HEK293 (cell line): ENCODE results near the gene FLRT1.

Source experiments
- CTCF ChIA-PET: fragments of 350-600 bp; formaldehyde crosslinking; extraction: SDS; loops from one replicate; lab custom pipeline; 2021; ENCODE audit warnings: antibody characterized with exemption; lab: Yijun Ruan, JAX
- POLR2A ChIA-PET: fragments of 300-600 bp; formaldehyde crosslinking; extraction: SDS; loops from one replicate; lab custom pipeline; 2020; ENCODE audit warnings: antibody characterized with exemption, inconsistent platforms; lab: Yijun Ruan, JAX
- H3K27ac ChIP-seq: fragments of 200-500 bp; sonication (Bioruptor generic); 2 replicates; pipeline ENCODE4 v1.5.1; 2014; ENCODE audit warnings: low read depth, low read length, control low read depth, inconsistent platforms; ENCODE audit errors: extremely low read depth
- H3K36me3 ChIP-seq, 2 experiments: fragments of 200-500 bp in 1 of 2; sonication (Bioruptor generic) in 1 of 2; 1 replicate in 1 of 2; 2 replicates in 1 of 2; pipeline ENCODE4 v1.5.1; 2014 to 2017; ENCODE audit warnings: inconsistent platforms in 2 of 2, low read length in 2 of 2; ENCODE audit not compliant: control insufficient read depth in 2 of 2, insufficient read depth in 1 of 2
- H3K4me1 ChIP-seq: fragments of 200-500 bp; sonication (Bioruptor generic); 2 replicates; pipeline ENCODE4 v1.5.1; 2014; ENCODE audit warnings: mild to moderate bottlenecking, low read length, inconsistent platforms; ENCODE audit not compliant: control insufficient read depth, insufficient read depth
- H3K4me3 ChIP-seq: 2 replicates; pipeline ENCODE4 v1.5.1; 2011; ENCODE audit warnings: low read depth, mild to moderate bottlenecking, control low read depth, low read length, moderate library complexity
- H3K9me3 ChIP-seq: fragments of 200-500 bp; sonication (Bioruptor generic); 2 replicates; pipeline ENCODE4 v1.5.1; 2014; ENCODE audit warnings: low read depth, low read length, inconsistent platforms; ENCODE audit not compliant: control insufficient read depth, insufficient read depth
- BCL6B ChIP-seq: fragments of 450-650 bp; formaldehyde crosslinking; IDR thresholded peaks from 2 replicates; pipeline ENCODE4 v1.5.1; 2017; ENCODE audit warnings: missing biosample characterization, missing genetic modification characterization
- GLIS1 ChIP-seq: fragments of 450-650 bp; formaldehyde crosslinking; IDR thresholded peaks from 2 replicates; pipeline ENCODE4 v1.5.1; 2016; ENCODE audit warnings: missing biosample characterization, missing genetic modification characterization
- HOXA7 ChIP-seq: sonication (generic); formaldehyde crosslinking; IDR thresholded peaks from 2 replicates; pipeline ENCODE4 v1.8.1; 2022; ENCODE audit warnings: missing genetic modification reagents, borderline replicate concordance
- KLF17 ChIP-seq: fragments of 450-650 bp; formaldehyde crosslinking; IDR thresholded peaks from 2 replicates; pipeline ENCODE4 v1.5.1; 2016; ENCODE audit warnings: missing biosample characterization, missing genetic modification characterization
- KLF8 ChIP-seq: fragments of 450-650 bp; formaldehyde crosslinking; IDR thresholded peaks from 2 replicates; pipeline ENCODE4 v1.5.1; 2016; ENCODE audit warnings: missing biosample characterization, missing genetic modification characterization
- TSHZ1 ChIP-seq: fragments of 450-650 bp; formaldehyde crosslinking; IDR thresholded peaks from 2 replicates; pipeline ENCODE4 v1.5.1; 2016; ENCODE audit warnings: missing biosample characterization, missing genetic modification characterization, borderline replicate concordance
- ZBTB17 ChIP-seq: fragments of 450-650 bp; formaldehyde crosslinking; IDR thresholded peaks from 2 replicates; pipeline ENCODE4 v1.5.1; 2016; ENCODE audit warnings: missing biosample characterization, missing genetic modification characterization
- ZBTB21 ChIP-seq: fragments of 450-650 bp; formaldehyde crosslinking; IDR thresholded peaks from 2 replicates; pipeline ENCODE4 v1.5.1; 2017; ENCODE audit warnings: missing biosample characterization, missing genetic modification characterization
- ZBTB44 ChIP-seq: fragments of 450-650 bp; IDR thresholded peaks from 2 replicates; pipeline ENCODE4 v1.5.1; 2018; ENCODE audit warnings: missing biosample characterization, mild to moderate bottlenecking, missing genetic modification characterization
- ZFHX2 ChIP-seq: fragments of 450-650 bp; formaldehyde crosslinking; conservative IDR thresholded peaks from 2 replicates; pipeline ENCODE4 v1.5.1; 2016; ENCODE audit warnings: missing biosample characterization, missing genetic modification characterization
- ZNF146 ChIP-seq: fragments of 450-650 bp; formaldehyde crosslinking; IDR thresholded peaks from 2 replicates; pipeline ENCODE4 v1.5.1; 2016; ENCODE audit warnings: missing biosample characterization, missing genetic modification characterization
- ZNF16 ChIP-seq: fragments of 450-650 bp; formaldehyde crosslinking; IDR thresholded peaks from 2 replicates; pipeline ENCODE4 v1.5.1; 2016; ENCODE audit warnings: low read depth, missing biosample characterization, missing genetic modification characterization
- ZNF211 ChIP-seq: fragments of 450-650 bp; formaldehyde crosslinking; IDR thresholded peaks from 2 replicates; pipeline ENCODE4 v1.5.1; 2016; ENCODE audit warnings: low read depth, missing biosample characterization, missing genetic modification characterization
- ZNF37A ChIP-seq: fragments of 450-650 bp; IDR thresholded peaks from 2 replicates; pipeline ENCODE4 v1.5.1; 2018; ENCODE audit warnings: missing biosample characterization, missing genetic modification characterization
- ZNF548 ChIP-seq: fragments of 450-650 bp; formaldehyde crosslinking; IDR thresholded peaks from 2 replicates; pipeline ENCODE4 v1.5.1; 2016; ENCODE audit warnings: missing biosample characterization, missing genetic modification characterization
- ZNF580 ChIP-seq: fragments of 450-650 bp; formaldehyde crosslinking; IDR thresholded peaks from 2 replicates; pipeline ENCODE4 v1.5.1; 2016; ENCODE audit warnings: missing biosample characterization, missing genetic modification characterization
- ZNF623 ChIP-seq: fragments of 450-650 bp; formaldehyde crosslinking; IDR thresholded peaks from 2 replicates; pipeline ENCODE4 v1.5.1; 2016; ENCODE audit warnings: missing biosample characterization, missing genetic modification characterization
- ZNF692 ChIP-seq: fragments of 450-650 bp; formaldehyde crosslinking; IDR thresholded peaks from 2 replicates; pipeline ENCODE4 v1.5.1; 2016; ENCODE audit warnings: missing biosample characterization, missing genetic modification characterization
- ZNF704 ChIP-seq: fragments of 450-650 bp; formaldehyde crosslinking; IDR thresholded peaks from 2 replicates; pipeline ENCODE4 v1.5.1; 2016; ENCODE audit warnings: missing biosample characterization, missing genetic modification characterization
- ZSCAN18 ChIP-seq: fragments of 450-650 bp; formaldehyde crosslinking; IDR thresholded peaks from 2 replicates; pipeline ENCODE4 v1.5.1; 2016; ENCODE audit warnings: missing biosample characterization, missing genetic modification characterization

FLRT1 gene

GRCh38 chr11:64051297-64051696, 15.6 kb downstream of the FLRT1 start (continued):
- no peak for TF ChIP-seq HOXA7 (CRISPR knock-in tag)
- TF ChIP-seq ZNF548 (tag by site-specific recombination) = no peak
- no peak for TF ChIP-seq ZNF16
- no peak for TF ChIP-seq ZNF146 (tag by site-specific recombination)
- TF ChIP-seq KLF17 (tag by site-specific recombination) = no peak
- TF ChIP-seq ZNF580 (tag by site-specific recombination) = no peak
- no peak for TF ChIP-seq ZBTB44 (tag by site-specific recombination)
- TF ChIP-seq ZBTB21 (tag by site-specific recombination) = no peak
- no peak for TF ChIP-seq ZNF211 (tag by site-specific recombination)

GRCh38 chr11:64052436-64052835, 16.7 kb downstream of the FLRT1 start:
- no peak for TF ChIP-seq ZNF704
- no peak for TF ChIP-seq BCL6B (tag by site-specific recombination)
- no peak for TF ChIP-seq ZFHX2 (tag by site-specific recombination)
- TF ChIP-seq GLIS1 = peak; percentile 83
- TF ChIP-seq TSHZ1 (tag by site-specific recombination) = no peak
- no peak for TF ChIP-seq KLF8 (tag by site-specific recombination)
- no peak for TF ChIP-seq ZNF37A (tag by site-specific recombination)
- peak; percentile 54; the same call in 1 of the 2 replicates for TF ChIP-seq ZNF692 (tag by site-specific recombination)
- peak; percentile 47 for TF ChIP-seq ZBTB17 (tag by site-specific recombination)
- no peak for TF ChIP-seq ZNF623 (tag by site-specific recombination)
- no peak for TF ChIP-seq ZSCAN18
- TF ChIP-seq, all 188 proteins: peak for 3
- Histone ChIP-seq H3K4me1 (no peaks in the 10 kb centered on the region), H3K27ac (no peak overlapping the region), H3K9me3 (no peaks in the 10 kb centered on the region), H3K4me3 (no peak overlapping the region), H3K36me3 (no peaks in the 10 kb centered on the region)
- ChIA-PET POLR2A (no interaction called here), CTCF (interaction anchor here (0.6 kb wide), 1 partner anchor 164 kb away, joined by 3 read pairs; no protein-coding TSS in a partner anchor)
